RWPE1 (cell line): ENCODE results near the gene OPN5.

Source experiments
- CTCF ChIA-PET: fragments of 350-600 bp; sonication (Branson Sonifier 250); formaldehyde crosslinking; extraction: SDS; loops from one replicate; lab custom pipeline; 2021; lab: Yijun Ruan, JAX
- POLR2A ChIA-PET: fragments of 400-600 bp; formaldehyde crosslinking; extraction: SDS; loops from one replicate; lab custom pipeline; 2020; ENCODE audit warnings: antibody characterized with exemption; ENCODE audit not compliant: low non-redundant PET; lab: Yijun Ruan, JAX
- DNase-seq: peaks from one replicate; pipeline ENCODE4 v3.0.0; 2012; ENCODE audit warnings: low spot score
- H3K27ac ChIP-seq: fragments of 450-650 bp; 2 replicates; pipeline ENCODE4 v1.5.1; 2017
- CTCF ChIP-seq: fragments of 450-650 bp; conservative IDR thresholded peaks from 2 replicates; pipeline ENCODE4 v1.5.1; 2017; ENCODE audit warnings: low read depth, mild to moderate bottlenecking

Gene OPN5

DNA sequence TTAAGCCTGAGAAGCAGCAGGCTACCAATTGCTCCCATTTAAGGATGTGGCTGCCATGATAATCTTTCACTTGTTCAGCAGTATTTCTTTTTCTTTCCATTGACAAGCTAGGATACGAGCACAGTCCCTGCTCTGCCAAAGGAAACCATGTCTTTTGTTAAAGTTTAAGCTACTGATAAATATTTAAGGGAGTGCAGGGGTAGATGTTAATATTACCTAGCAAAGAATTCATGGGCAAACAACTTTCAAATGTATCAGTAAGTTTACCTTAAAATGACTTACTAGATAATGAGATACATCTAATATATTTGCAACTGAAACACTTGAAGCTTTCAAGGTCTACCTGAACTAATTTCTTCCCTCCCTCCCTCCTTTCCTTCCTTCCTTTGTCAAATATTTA, 77.3 kb downstream of the OPN5 start:
- no peak for DNase-seq
- no peak for TF ChIP-seq CTCF
- no peak overlapping the region for H3K27ac ChIP-seq
- ChIA-PET POLR2A (no interaction called here), CTCF (interaction anchor here (0.7 kb wide), 1 partner anchor 116 kb away, joined by 3 read pairs; no protein-coding TSS in a partner anchor)

- TF ChIP-seq CTCF, result no peak
- ChIA-PET CTCF (interaction anchor here (0.7 kb wide), 1 partner anchor 10 kb away, joined by 5 read pairs; no protein-coding TSS in a partner anchor), POLR2A (no interaction called here)
- H3K27ac ChIP-seq, result no peak overlapping the region
- no peak for DNase-seq
Measured at GRCh38 chr6:47862731-47863130, 80.9 kb downstream of the OPN5 start.

GRCh38 chr6:47865206-47865605, 83.4 kb downstream of the OPN5 start:
- CTCF ChIA-PET, result interaction anchor here (0.6 kb wide), 1 partner anchor 14 kb away, joined by 3 read pairs; no protein-coding TSS in a partner anchor
- no peak for TF ChIP-seq CTCF
- DNase-seq, result no peak
- H3K27ac ChIP-seq, result no peak overlapping the region
- POLR2A ChIA-PET, result no interaction called here

- POLR2A ChIA-PET, result no interaction called here
- DNase-seq, result no peak
- CTCF ChIA-PET, result no interaction called here
- no peak for TF ChIP-seq CTCF
- no peak overlapping the region for H3K27ac ChIP-seq
Measured at GRCh38 chr6:47875593-47875992, 93.8 kb downstream of the OPN5 start.
